ENCODE results near the gene STBD1.
"Not testable (repeated sequence)": the region's sequence is repeated elsewhere in the genome, so short reads cannot be mapped to it uniquely, and the experiment has no call there.

The STBD1 gene

DNA sequence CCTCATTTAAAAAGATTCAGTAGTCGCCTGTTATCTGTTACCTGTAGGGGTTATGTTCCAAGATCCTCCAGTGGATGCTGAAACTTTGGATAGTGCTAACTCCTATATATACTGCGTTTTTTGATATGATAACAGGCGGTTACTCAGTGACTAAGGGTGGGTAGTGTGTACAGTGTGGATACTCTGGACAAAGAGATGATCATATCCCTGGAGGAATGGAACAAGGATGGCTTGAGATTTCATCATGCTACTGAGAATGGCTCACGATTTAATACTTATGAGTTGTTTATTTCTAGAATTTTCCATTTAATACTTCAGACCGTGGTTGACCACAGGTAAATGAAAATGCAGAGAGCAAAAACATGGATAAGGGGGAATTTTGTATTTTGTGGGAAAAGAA is 33.5 kb upstream of the STBD1 start:
- FAIRE-seq = no peak
- TF ChIP-seq TAF1 (IDR thresholded peaks at IDR 0.05; ENCODE audit: borderline replicate concordance, low read depth, low read length) = no peak
- TF ChIP-seq POLR2A (IDR thresholded peaks at IDR 0.05; ENCODE audit: low read depth, low read length) = no peak
- no peak for TF ChIP-seq POLR2AphosphoS5 (IDR thresholded peaks at IDR 0.05; ENCODE audit: low read depth, low read length)
- DNase-seq (ENCODE audit: insufficient read length) = no peak

DNA sequence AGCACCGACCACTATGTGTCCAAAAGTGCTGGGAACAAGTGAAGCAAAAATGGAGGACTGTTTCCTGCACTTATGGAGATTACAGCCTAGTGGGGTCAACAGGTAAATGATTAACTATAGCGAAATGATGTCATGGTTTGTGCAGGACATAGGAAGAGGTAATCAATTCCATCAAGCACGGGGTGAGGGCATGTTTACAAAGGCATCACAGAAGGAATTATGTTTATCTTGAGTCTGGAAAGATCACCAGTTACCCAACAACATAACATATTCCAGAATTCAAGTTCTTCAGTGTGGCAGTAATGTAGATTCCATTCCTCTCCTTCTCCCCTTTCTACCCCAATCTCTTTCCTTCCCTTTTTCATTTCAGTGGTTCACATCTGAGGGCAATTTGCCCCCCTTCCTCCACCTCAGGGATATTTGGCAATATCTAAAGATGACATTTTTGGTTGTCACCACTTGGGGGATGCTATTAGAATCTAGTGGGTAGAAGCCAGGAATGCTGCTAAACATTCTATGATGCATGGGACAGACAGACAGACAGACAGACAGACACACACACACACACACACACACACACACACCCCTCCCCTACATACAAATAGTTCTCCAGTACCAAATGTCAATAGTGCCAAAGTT is 30.9 kb upstream of the STBD1 start:
- FAIRE-seq = no peak
- DNase-seq (ENCODE audit: insufficient read length) = no peak
- no peak for TF ChIP-seq POLR2A (IDR thresholded peaks at IDR 0.05; ENCODE audit: low read depth, low read length)
- TF ChIP-seq POLR2AphosphoS5 (IDR thresholded peaks at IDR 0.05; ENCODE audit: low read depth, low read length) = no peak
- no peak for TF ChIP-seq TAF1 (IDR thresholded peaks at IDR 0.05; ENCODE audit: borderline replicate concordance, low read depth, low read length)

DNA sequence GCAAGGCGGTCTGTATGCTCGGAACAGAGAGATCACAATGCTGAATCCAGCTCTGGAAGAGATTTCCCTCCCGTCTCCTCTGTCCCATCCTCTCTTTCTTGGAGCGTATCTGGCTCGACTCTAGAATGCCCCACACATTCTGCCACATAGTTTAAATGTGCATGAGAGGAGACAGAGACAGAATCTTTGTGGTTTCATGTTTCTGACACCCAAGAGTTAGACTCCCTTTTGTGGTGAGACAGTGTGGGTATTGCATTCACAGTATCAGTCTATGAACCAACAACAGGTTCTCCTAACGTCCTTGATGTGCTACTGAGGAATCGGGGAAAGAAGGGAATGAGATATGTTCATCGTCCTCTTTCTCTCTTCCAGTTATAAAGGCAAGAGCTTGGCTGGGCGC is 29.7 kb upstream of the STBD1 start:
- no peak for FAIRE-seq
- TF ChIP-seq TAF1 (IDR thresholded peaks at IDR 0.05; ENCODE audit: borderline replicate concordance, low read depth, low read length) (no peak), POLR2A (IDR thresholded peaks at IDR 0.05; ENCODE audit: low read depth, low read length) (no peak), POLR2AphosphoS5 (IDR thresholded peaks at IDR 0.05; ENCODE audit: low read depth, low read length) (no peak)
- DNase-seq (ENCODE audit: insufficient read length) = no peak

DNA sequence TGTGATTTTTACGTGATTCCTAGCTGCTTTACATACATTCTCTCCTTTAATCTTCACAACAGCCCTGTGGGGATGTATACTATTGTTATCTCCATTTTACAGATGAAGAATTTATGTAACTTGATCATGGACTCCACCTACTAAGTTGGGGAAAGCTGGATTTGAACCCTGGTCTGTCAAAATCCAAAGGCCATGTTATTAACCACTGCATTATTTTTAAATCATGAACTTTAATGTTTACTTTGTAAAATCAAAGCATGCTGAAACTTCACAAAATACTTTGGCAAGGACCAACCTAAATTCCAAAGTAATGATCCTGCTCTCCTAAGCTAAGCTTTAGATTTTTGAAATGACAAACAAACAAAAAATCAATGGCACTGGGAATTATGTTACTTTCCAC is 28.9 kb upstream of the STBD1 start:
- TF ChIP-seq POLR2AphosphoS5 (IDR thresholded peaks at IDR 0.05; ENCODE audit: low read depth, low read length) = no peak
- TF ChIP-seq POLR2A (IDR thresholded peaks at IDR 0.05; ENCODE audit: low read depth, low read length) = no peak
- no peak for TF ChIP-seq TAF1 (IDR thresholded peaks at IDR 0.05; ENCODE audit: borderline replicate concordance, low read depth, low read length)
- FAIRE-seq (no peak), DNase-seq (ENCODE audit: insufficient read length) (no peak)

DNA sequence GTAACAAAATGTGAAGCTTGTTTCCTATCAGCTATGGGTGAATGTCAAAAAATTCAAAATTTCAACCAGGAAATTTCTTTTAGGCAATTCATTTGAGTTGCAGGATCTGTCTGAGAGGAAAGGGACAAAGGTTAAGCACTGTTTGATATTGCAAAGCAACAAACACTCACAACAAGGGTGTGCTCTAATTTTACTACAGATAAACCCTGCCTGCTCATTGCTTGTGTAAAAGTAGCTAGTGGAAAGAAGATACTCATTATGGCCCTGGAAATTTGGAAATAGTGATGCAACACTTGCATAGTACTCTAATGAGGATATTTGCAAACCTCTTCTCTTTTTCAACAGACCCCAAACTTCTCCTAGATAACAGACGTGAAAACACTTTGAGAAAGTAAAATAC is 27.9 kb upstream of the STBD1 start:
- no peak for FAIRE-seq
- no peak for TF ChIP-seq POLR2AphosphoS5 (IDR thresholded peaks at IDR 0.05; ENCODE audit: low read depth, low read length)
- no peak for TF ChIP-seq POLR2A (IDR thresholded peaks at IDR 0.05; ENCODE audit: low read depth, low read length)
- no peak for TF ChIP-seq TAF1 (IDR thresholded peaks at IDR 0.05; ENCODE audit: borderline replicate concordance, low read depth, low read length)

DNA sequence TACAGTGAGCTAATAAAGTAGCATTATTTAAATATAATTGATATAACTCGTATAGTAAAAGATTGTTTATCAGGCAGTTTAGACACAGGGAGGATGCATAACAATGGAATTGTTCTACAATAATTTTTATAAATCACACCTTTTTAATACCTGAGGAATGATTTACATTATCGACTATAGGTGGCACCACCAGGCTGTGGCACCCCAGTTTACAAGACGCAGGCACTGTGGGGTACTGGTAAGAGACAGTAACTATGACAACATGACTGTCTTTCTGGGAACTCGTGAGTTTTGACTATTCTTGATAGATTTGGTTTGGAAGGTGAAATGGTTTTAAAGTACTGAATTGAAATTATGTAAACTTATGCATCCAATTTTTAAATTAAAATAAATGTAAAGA is 27.1 kb upstream of the STBD1 start:
- no peak for FAIRE-seq
- no peak for TF ChIP-seq TAF1 (IDR thresholded peaks at IDR 0.05; ENCODE audit: borderline replicate concordance, low read depth, low read length)
- no peak for TF ChIP-seq POLR2A (IDR thresholded peaks at IDR 0.05; ENCODE audit: low read depth, low read length)
- TF ChIP-seq POLR2AphosphoS5 (IDR thresholded peaks at IDR 0.05; ENCODE audit: low read depth, low read length) = no peak
- DNase-seq (ENCODE audit: insufficient read length) = no peak

More for the DNA sequence above, 27.9 kb upstream of the STBD1 start:
- DNase-seq (ENCODE audit: insufficient read length) = no peak

DNA sequence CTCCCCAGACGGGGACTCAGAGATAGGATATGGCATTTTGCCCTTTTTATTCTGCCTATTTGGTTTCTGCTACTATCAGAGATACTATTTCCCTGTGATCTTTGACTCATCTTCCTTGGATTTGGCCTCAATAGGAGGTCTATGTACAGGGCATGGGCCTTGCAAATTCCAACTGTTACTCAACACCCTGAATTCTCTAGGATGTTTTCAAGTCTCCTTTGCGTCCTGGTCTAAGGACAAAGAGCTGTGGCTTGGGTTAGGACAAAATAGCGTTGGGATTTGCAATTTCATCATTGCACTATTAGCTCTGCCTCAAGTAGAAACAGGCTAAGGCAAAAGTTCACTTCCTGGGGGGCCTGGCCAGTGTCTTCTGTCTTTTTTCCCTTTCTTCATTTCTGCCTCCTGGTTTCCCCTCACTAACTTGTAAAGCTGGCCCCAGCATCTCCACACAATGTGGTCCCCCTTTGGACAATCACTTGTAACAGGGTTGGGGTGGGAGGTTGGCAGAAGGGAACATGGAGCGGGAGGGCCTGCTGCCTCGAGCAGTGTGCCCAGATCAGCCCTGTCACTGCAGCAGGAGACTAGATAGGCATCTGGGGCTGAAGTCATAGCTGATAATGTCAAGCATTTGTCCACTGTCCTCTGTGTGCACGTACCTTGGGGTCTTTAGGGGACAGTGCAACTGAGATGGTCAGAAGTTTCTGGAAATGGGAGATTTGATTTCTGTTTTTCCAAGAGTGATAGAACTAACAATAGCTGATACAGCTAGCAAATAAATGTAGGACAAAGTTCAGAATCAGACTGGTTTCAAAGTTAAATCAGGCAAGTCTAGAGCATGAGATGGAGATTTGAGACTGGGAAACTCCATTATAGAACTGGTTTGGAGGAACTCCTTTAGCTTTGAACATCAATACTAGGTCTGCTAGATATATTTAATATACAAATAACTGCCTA is 25.8 kb upstream of the STBD1 start:
- DNase-seq (ENCODE audit: insufficient read length) (no peak), FAIRE-seq (no peak)
- TF ChIP-seq POLR2AphosphoS5 (IDR thresholded peaks at IDR 0.05; ENCODE audit: low read depth, low read length) (no peak), TAF1 (IDR thresholded peaks at IDR 0.05; ENCODE audit: borderline replicate concordance, low read depth, low read length) (no peak), POLR2A (IDR thresholded peaks at IDR 0.05; ENCODE audit: low read depth, low read length) (no peak)

DNA sequence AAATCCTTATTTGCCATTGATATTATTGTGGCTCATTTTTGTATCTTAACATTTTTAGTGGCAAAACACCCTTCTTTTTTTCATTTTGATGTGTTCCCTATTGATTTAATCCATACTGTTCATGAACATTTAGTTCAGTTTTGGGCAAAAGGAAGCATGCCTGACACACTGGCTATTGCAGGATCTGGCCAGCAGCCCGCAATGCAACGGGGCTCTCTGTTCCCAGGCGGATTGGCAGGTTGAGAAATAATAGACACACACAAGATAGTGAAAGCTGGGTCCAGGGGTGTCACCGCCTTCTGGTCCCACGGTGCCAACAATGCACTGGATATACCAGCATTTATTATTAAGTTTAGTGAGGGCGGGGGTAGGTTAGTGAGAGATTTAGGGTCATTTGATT is 24.9 kb upstream of the STBD1 start:
- FAIRE-seq; DNase-seq (ENCODE audit: insufficient read length): not testable (repeated sequence)

DNA sequence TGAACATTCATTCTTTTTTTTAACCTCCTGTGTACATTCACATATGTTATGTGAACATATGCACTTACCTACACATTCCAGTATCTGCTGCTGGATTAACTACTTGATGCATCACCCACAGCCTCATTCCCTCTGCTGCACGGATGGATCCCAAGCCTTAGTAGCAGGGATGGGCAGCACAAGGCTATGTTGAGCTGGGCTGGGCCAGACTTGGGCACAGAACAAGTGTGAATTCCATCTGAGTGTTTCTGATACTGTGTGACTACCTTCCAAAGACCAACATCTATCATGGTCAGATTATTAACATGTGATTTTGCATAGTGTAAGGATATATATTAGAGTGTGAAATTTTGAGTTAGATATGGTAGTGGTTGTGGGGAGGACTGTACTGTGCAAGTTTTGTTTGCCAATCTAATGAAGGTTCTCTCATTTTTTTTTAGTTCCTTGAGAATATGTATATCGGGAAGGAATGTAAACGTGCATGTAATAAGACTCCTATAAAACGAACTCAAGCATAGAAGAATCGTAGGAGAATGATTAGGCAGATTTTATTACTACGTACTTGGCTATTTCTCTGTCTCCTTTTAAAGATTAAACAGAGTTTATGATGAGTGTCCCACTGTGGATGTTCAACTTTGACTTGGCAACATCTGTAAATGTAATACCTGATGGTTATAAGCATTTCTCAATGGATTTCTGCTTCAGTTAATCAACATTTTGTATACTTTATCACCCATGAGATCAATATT is 23.4 kb upstream of the STBD1 start:
- no peak for TF ChIP-seq POLR2AphosphoS5 (IDR thresholded peaks at IDR 0.05; ENCODE audit: low read depth, low read length)
- no peak for FAIRE-seq
- no peak for DNase-seq (ENCODE audit: insufficient read length)

DNA sequence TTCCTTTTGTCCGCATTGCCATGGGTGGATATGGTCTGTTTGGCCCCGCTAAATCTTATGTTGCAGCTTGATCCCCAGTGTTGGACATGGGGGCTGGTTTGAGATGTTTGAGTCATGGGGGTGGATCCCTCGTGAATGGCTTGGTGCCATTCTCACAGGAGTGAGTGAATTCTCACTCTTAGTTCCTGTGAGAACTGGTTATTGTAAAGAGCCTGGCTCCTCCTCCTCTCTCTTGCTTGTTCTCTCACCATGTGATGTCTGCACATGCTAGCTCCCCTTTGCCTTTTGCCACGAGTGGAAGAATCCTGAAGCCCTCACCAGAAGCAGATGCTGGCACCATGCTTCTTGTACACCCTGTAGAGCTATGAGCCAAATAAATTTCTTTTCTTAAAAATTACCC is 22.6 kb upstream of the STBD1 start:
- FAIRE-seq (no peak), DNase-seq (ENCODE audit: insufficient read length) (no peak)
- TF ChIP-seq TAF1 (IDR thresholded peaks at IDR 0.05; ENCODE audit: borderline replicate concordance, low read depth, low read length) = no peak
- no peak for TF ChIP-seq POLR2A (IDR thresholded peaks at IDR 0.05; ENCODE audit: low read depth, low read length)
- TF ChIP-seq POLR2AphosphoS5 (IDR thresholded peaks at IDR 0.05; ENCODE audit: low read depth, low read length) = no peak

DNA sequence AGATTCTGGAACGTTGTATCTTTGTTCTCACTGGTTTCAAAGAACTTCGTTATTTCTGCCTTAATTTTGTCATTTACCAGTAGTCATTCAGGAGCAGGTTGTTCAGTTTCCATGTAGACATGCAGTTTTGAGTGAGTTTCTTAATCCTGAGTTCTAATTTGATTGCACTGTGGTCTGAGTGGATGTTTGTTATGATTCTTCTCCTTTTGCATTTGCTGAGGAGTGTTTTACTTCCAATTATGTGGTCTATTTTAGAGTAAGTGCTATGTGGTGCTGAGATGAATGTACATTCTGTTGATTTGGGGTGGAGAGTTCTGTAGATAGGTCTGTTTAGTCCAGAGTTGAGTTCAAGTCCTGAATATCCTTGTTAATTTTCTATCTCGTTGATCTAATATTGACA is 18.7 kb upstream of the STBD1 start:
- FAIRE-seq; DNase-seq (ENCODE audit: insufficient read length): not testable (repeated sequence)

DNA sequence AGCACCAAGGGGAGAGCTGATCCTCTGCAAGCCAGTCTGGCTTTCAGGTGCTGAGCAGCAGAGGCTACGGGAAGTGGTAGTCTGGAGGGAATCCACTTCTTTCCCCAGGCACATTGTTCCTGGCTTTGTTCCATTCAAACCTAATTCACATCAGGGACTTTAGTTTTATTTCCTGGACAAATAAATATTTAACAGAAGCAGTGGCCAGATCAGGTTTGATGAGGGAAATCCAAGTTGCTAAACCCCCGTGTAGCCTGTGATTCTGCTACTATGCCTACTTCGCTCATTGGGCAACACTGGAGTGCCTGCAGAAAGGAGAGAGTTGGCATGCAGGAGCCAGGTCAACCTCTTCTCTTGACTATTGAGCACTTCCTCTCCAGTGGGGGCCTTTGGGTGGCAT is 13.8 kb upstream of the STBD1 start:
- FAIRE-seq (no peak), DNase-seq (ENCODE audit: insufficient read length) (no peak)
- TF ChIP-seq TAF1 (IDR thresholded peaks at IDR 0.05; ENCODE audit: borderline replicate concordance, low read depth, low read length) (no peak), POLR2AphosphoS5 (IDR thresholded peaks at IDR 0.05; ENCODE audit: low read depth, low read length) (no peak), POLR2A (IDR thresholded peaks at IDR 0.05; ENCODE audit: low read depth, low read length) (no peak)

Data from GM12892 (cell line).